ENCODE results near the gene MPG. TPM values are rescaled to one million over a fixed set of nuclear protein-coding genes. Genes with fewer than 3 reads are reported as not detected.
A peak's percentile ranks its signal among the peaks of the same experiment; 100 is the strongest.

MPG gene
- total and polyA plus RNA-seq, 12 donors = 32.2 to 88.5 (median 41.1) TPM

GRCh38 chr16:69181-69580 is 8.8 kb upstream of the MPG start:
- Histone ChIP-seq H3K36me3 (peaks cover 0 to 13% (median 6%) of the 10 kb centered on the region in 9 donors), H3K4me3 (no peak overlapping the region), H3K9me3 (no peaks in the 10 kb centered on the region), H3K27ac (peak overlapping the region in 3 of 10 donors; percentile 3 to 20 (median 3)), H3K4me1 (peaks cover 43 to 84% (median 76%) of the 10 kb centered on the region in 9 donors), H3K27me3 (peaks cover 0 to 39% (median 0%) of the 10 kb centered on the region in 7 donors)
- intact Hi-C loops (cut with DNase I) = loop anchor here in 1 of 10 donors (2.0 kb wide), 1 partner anchor 28 kb away; no protein-coding TSS in a partner anchor
- ATAC-seq (no peak), DNase-seq (no peak)
- TF ChIP-seq CTCF (IDR thresholded peaks at IDR 0.05) = no peak
- 60 to 73% methylated on average over 8 of the region's 8 CpGs for WGBS, 2 donors

- H3K9me3 ChIP-seq = no peaks in the 10 kb centered on the region
- H3K36me3 ChIP-seq = peaks cover 0 to 4% (median 0%) of the 10 kb centered on the region in 9 donors
- intact Hi-C loops (cut with DNase I) = no loop called here
- H3K27me3 ChIP-seq = peaks cover 0 to 39% (median 0%) of the 10 kb centered on the region in 7 donors
- DNase-seq (no peak), ATAC-seq (no peak)
- WGBS, 2 donors = 55% methylated on average over 5 of the region's 5 CpGs
- peaks cover 51 to 92% (median 90%) of the 10 kb centered on the region in 9 donors for H3K4me1 ChIP-seq
- peak overlapping the region; percentile 86 to 99 (median 95) for H3K27ac ChIP-seq
- TF ChIP-seq CTCF (IDR thresholded peaks at IDR 0.05) = no peak
- H3K4me3 ChIP-seq = peak overlapping the region; percentile 64 to 89 (median 72)
Measured at GRCh38 chr16:71210-71539, 6.8 kb upstream of the MPG start.

GRCh38 chr16:71540-72401 is 6.3 kb upstream of the MPG start:
- peak overlapping the region; percentile 64 to 89 (median 72) for H3K4me3 ChIP-seq
- H3K36me3 ChIP-seq = peaks cover 0 to 4% (median 0%) of the 10 kb centered on the region in 9 donors
- peak overlapping the region; percentile 86 to 99 (median 95) for H3K27ac ChIP-seq
- TF ChIP-seq CTCF (IDR thresholded peaks at IDR 0.05) = peak in 1 of 9 donors; percentile 18
- no peaks in the 10 kb centered on the region for H3K9me3 ChIP-seq
- peaks cover 51 to 92% (median 90%) of the 10 kb centered on the region in 9 donors for H3K4me1 ChIP-seq
- peaks cover 0 to 39% (median 0%) of the 10 kb centered on the region in 7 donors for H3K27me3 ChIP-seq
- 3 to 4% methylated on average over 54 to 57 of the region's 57 CpGs for WGBS, 2 donors
- ATAC-seq (peak in 7 of 8 donors; percentile 4 to 36 (median 30)), DNase-seq (peak; percentile 62 to 81)
- intact Hi-C loops (cut with DNase I) = no loop called here

GRCh38 chr16:72561-73548 is 5.2 kb upstream of the MPG start, which contains the start of gene RHBDF1:
TSS of gene RHBDF1 (minus strand) at chr16:72631. CDS start at chr16:65015, 7,616 bp downstream.
- no peaks in the 10 kb centered on the region for H3K9me3 ChIP-seq
- ATAC-seq = peak; percentile 18 to 63 (median 38)
- intact Hi-C loops (cut with DNase I) = no loop called here
- no peak for TF ChIP-seq CTCF (IDR thresholded peaks at IDR 0.05)
- peak within 1 kb of the TSS; percentile 64 to 89 (median 72) for H3K4me3 ChIP-seq
- H3K27me3 ChIP-seq = peaks cover 0 to 39% (median 0%) of the 10 kb centered on the region in 7 donors
- DNase-seq = peak; percentile 64 to 75
- H3K36me3 ChIP-seq = peaks cover 0 to 4% (median 0%) of the 10 kb centered on the region in 9 donors
- H3K4me1 ChIP-seq = peaks cover 51 to 92% (median 90%) of the 10 kb centered on the region in 9 donors
- 22 to 33% methylated on average over 47 to 61 of the region's 62 CpGs for WGBS, 2 donors
- H3K27ac ChIP-seq = peak within 1 kb of the TSS; percentile 86 to 99 (median 96)
